ENCODE measurements around the gene DEDD2.

DEDD2 gene

GRCh38 chr19:42220751-42221097 is 3.2 kb upstream of the DEDD2 start:
- WGBS: 8% methylated on average over 6 of the region's 6 CpGs
- peak overlapping the region; percentile 76 for H3K27ac ChIP-seq (ENCODE audit: low read depth, low read length)
- peaks cover 12% of the 10 kb centered on the region for H3K4me1 ChIP-seq (ENCODE audit: insufficient read depth, low read length)

GRCh38 chr19:42219812-42220750 is 2.6 kb upstream of the DEDD2 start, which contains the start of gene ZNF526:
Gene ZNF526, plus strand, starts transcription at chr19:42220312. Its CDS starts 4,092 bp downstream, at chr19:42224404.
- Histone ChIP-seq H3K4me3 (ENCODE audit: low read length) (peak within 1 kb of the TSS; percentile 88), H3K27me3 (ENCODE audit: insufficient read depth, low read length) (no peaks in the 10 kb centered on the region), H3K4me1 (ENCODE audit: insufficient read depth, low read length) (peaks cover 12% of the 10 kb centered on the region), H3K9me3 (ENCODE audit: insufficient read depth, low read depth, low read length) (no peaks in the 10 kb centered on the region), H3K9ac (ENCODE audit: low read depth, low read length) (peak within 1 kb of the TSS; percentile 83), H3K36me3 (ENCODE audit: insufficient read depth, low read length) (peaks cover 25% of the 10 kb centered on the region), H3K27ac (ENCODE audit: low read depth, low read length) (peak within 1 kb of the TSS; percentile 76)
- WGBS: 3% methylated on average over 53 of the region's 53 CpGs

More at GRCh38 chr19:42220751-42221097, 3.2 kb upstream of the DEDD2 start:
- H3K27me3 ChIP-seq (ENCODE audit: insufficient read depth, low read length): no peaks in the 10 kb centered on the region
- peak overlapping the region; percentile 88 for H3K4me3 ChIP-seq (ENCODE audit: low read length)
- H3K36me3 ChIP-seq (ENCODE audit: insufficient read depth, low read length): peaks cover 25% of the 10 kb centered on the region
- H3K9ac ChIP-seq (ENCODE audit: low read depth, low read length): peak overlapping the region; percentile 83
- no peaks in the 10 kb centered on the region for H3K9me3 ChIP-seq (ENCODE audit: insufficient read depth, low read depth, low read length)

- peak overlapping the region; percentile 86 for H3K4me3 ChIP-seq (ENCODE audit: low read length)
- H3K27ac ChIP-seq (ENCODE audit: low read depth, low read length): peak overlapping the region; percentile 97
- peaks cover 33% of the 10 kb centered on the region for H3K36me3 ChIP-seq (ENCODE audit: insufficient read depth, low read length)
- under 1% methylated on average over 79 of the region's 79 CpGs for WGBS
- no peaks in the 10 kb centered on the region for H3K9me3 ChIP-seq (ENCODE audit: insufficient read depth, low read depth, low read length)
- H3K4me1 ChIP-seq (ENCODE audit: insufficient read depth, low read length): peaks cover 12% of the 10 kb centered on the region
- H3K27me3 ChIP-seq (ENCODE audit: insufficient read depth, low read length): no peaks in the 10 kb centered on the region
- H3K9ac ChIP-seq (ENCODE audit: low read depth, low read length): peak overlapping the region; percentile 78
Measured at GRCh38 chr19:42216653-42217519, 591 bp downstream of the DEDD2 start.

GRCh38 chr19:42214810-42215485 is 2.5 kb downstream of the DEDD2 start:
- Histone ChIP-seq H3K9ac (ENCODE audit: low read depth, low read length) (no peak overlapping the region), H3K27ac (ENCODE audit: low read depth, low read length) (no peak overlapping the region)

GRCh38 chr19:42212886-42213285 is 4.6 kb downstream of the DEDD2 start:
- Histone ChIP-seq H3K9ac (ENCODE audit: low read depth, low read length) (no peak overlapping the region), H3K4me3 (ENCODE audit: low read length) (no peak overlapping the region), H3K36me3 (ENCODE audit: insufficient read depth, low read length) (peaks cover 69% of the 10 kb centered on the region), H3K27me3 (ENCODE audit: insufficient read depth, low read length) (no peaks in the 10 kb centered on the region), H3K9me3 (ENCODE audit: insufficient read depth, low read depth, low read length) (no peaks in the 10 kb centered on the region), H3K4me1 (ENCODE audit: insufficient read depth, low read length) (peaks cover 4% of the 10 kb centered on the region), H3K27ac (ENCODE audit: low read depth, low read length) (no peak overlapping the region)
- 97% methylated on average over 1 of the region's 1 CpG for WGBS

More at GRCh38 chr19:42214810-42215485, 2.5 kb downstream of the DEDD2 start:
- 0 out of 2 replicates have a peak overlapping the region, but pooled peaks have one; percentile 86 for H3K4me3 ChIP-seq (ENCODE audit: low read length)
- WGBS: 90% methylated on average over 11 of the region's 11 CpGs
- no peaks in the 10 kb centered on the region for H3K9me3 ChIP-seq (ENCODE audit: insufficient read depth, low read depth, low read length)
- peaks cover 12% of the 10 kb centered on the region for H3K4me1 ChIP-seq (ENCODE audit: insufficient read depth, low read length)
- peaks cover 49% of the 10 kb centered on the region for H3K36me3 ChIP-seq (ENCODE audit: insufficient read depth, low read length)
- no peaks in the 10 kb centered on the region for H3K27me3 ChIP-seq (ENCODE audit: insufficient read depth, low read length)

- Histone ChIP-seq H3K9ac (ENCODE audit: low read depth, low read length) (no peak overlapping the region), H3K27ac (ENCODE audit: low read depth, low read length) (no peak overlapping the region)
Measured at GRCh38 chr19:42208612-42209011, 8.9 kb downstream of the DEDD2 start.

GRCh38 chr19:42207767-42208271 is 9.7 kb downstream of the DEDD2 start:
- no peak overlapping the region for H3K4me3 ChIP-seq (ENCODE audit: low read length)
- no peak overlapping the region for H3K9ac ChIP-seq (ENCODE audit: low read depth, low read length)
- 91% methylated on average over 6 of the region's 6 CpGs for WGBS
- peaks cover 80% of the 10 kb centered on the region for H3K36me3 ChIP-seq (ENCODE audit: insufficient read depth, low read length)
- H3K9me3 ChIP-seq (ENCODE audit: insufficient read depth, low read depth, low read length): no peaks in the 10 kb centered on the region
- H3K27me3 ChIP-seq (ENCODE audit: insufficient read depth, low read length): no peaks in the 10 kb centered on the region
- 0 out of 2 replicates have a peak, but pooled peaks cover 3% of the 10 kb centered on the region for H3K4me1 ChIP-seq (ENCODE audit: insufficient read depth, low read length)
- H3K27ac ChIP-seq (ENCODE audit: low read depth, low read length): no peak overlapping the region

More at GRCh38 chr19:42208612-42209011, 8.9 kb downstream of the DEDD2 start:
- no peaks in the 10 kb centered on the region for H3K9me3 ChIP-seq (ENCODE audit: insufficient read depth, low read depth, low read length)
- H3K27me3 ChIP-seq (ENCODE audit: insufficient read depth, low read length): no peaks in the 10 kb centered on the region
- H3K4me1 ChIP-seq (ENCODE audit: insufficient read depth, low read length): 0 out of 2 replicates have a peak, but pooled peaks cover 3% of the 10 kb centered on the region
- H3K4me3 ChIP-seq (ENCODE audit: low read length): no peak overlapping the region
- whole genome bisulfite sequencing: 95% methylated on average over 11 of the region's 11 CpGs
- H3K36me3 ChIP-seq (ENCODE audit: insufficient read depth, low read length): peaks cover 80% of the 10 kb centered on the region

- Histone ChIP-seq H3K4me1 (ENCODE audit: insufficient read depth, low read length) (0 out of 2 replicates have a peak, but pooled peaks cover 3% of the 10 kb centered on the region), H3K36me3 (ENCODE audit: insufficient read depth, low read length) (peaks cover 83% of the 10 kb centered on the region), H3K27me3 (ENCODE audit: insufficient read depth, low read length) (no peaks in the 10 kb centered on the region), H3K27ac (ENCODE audit: low read depth, low read length) (no peak overlapping the region), H3K4me3 (ENCODE audit: low read length) (no peak overlapping the region), H3K9ac (ENCODE audit: low read depth, low read length) (no peak overlapping the region), H3K9me3 (ENCODE audit: insufficient read depth, low read depth, low read length) (no peaks in the 10 kb centered on the region)
- 93% methylated on average over 14 of the region's 14 CpGs for WGBS
Measured at GRCh38 chr19:42206871-42207755, 10.4 kb downstream of the DEDD2 start.

- Histone ChIP-seq H3K27ac (ENCODE audit: low read depth, low read length) (no peak overlapping the region; the same call in 1 of the 2 replicates), H3K4me3 (ENCODE audit: low read length) (no peak overlapping the region)
- WGBS: 65% methylated on average over 4 of the region's 6 CpGs
Measured at GRCh38 chr19:42204664-42205063, 12.8 kb downstream of the DEDD2 start.

More at GRCh38 chr19:42204664-42205063, 12.8 kb downstream of the DEDD2 start:
- no peak overlapping the region for H3K9ac ChIP-seq (ENCODE audit: low read depth, low read length)
- 0 out of 2 replicates have a peak, but pooled peaks cover 3% of the 10 kb centered on the region for H3K4me1 ChIP-seq (ENCODE audit: insufficient read depth, low read length)
- no peaks in the 10 kb centered on the region for H3K9me3 ChIP-seq (ENCODE audit: insufficient read depth, low read depth, low read length)
- no peaks in the 10 kb centered on the region for H3K27me3 ChIP-seq (ENCODE audit: insufficient read depth, low read length)
- peaks cover 81% of the 10 kb centered on the region for H3K36me3 ChIP-seq (ENCODE audit: insufficient read depth, low read length)
